Fibroblast of villous mesenchyme (primary cell): ENCODE measurements around the gene TRAF4. TPM values are rescaled to one million over a fixed set of nuclear protein-coding genes. Genes with fewer than 3 reads are reported as not detected.

ENCODE experiments used
- DNase-seq: peaks from one replicate; pipeline ENCODE4 v3.0.0-alpha.2; 2010; ENCODE audit warnings: low read depth
- H3K4me3 ChIP-seq: 2 replicates; pipeline ENCODE4 v1.5.1; 2011; ENCODE audit warnings: low read depth, mild to moderate bottlenecking, low read length
- CTCF ChIP-seq: IDR thresholded peaks from 2 replicates; pipeline ENCODE4 v1.5.1; 2012; ENCODE audit warnings: low read depth, mild to moderate bottlenecking, low read length; ENCODE audit not compliant: insufficient read depth
- total RNA-seq: library from RNA; depleted of rRNA; stranded (reverse); fragments of >200 nt; gene quantifications from 2 replicates; pipeline ENCODE4 v1.2.3, GENCODE V29; 2012

The TRAF4 gene
- total RNA-seq, 1 donor: 64.8 TPM

GRCh38 chr17:28741358-28742349 is 2.2 kb upstream of the TRAF4 start:
- H3K4me3 ChIP-seq: no peak overlapping the region
- no peak for DNase-seq
- no peak for TF ChIP-seq CTCF

GRCh38 chr17:28744104-28744971 is 527 bp downstream of the TRAF4 start:
- peak overlapping the region; percentile 92 for H3K4me3 ChIP-seq
- TF ChIP-seq CTCF: no peak
- peak; percentile 66 for DNase-seq

- TF ChIP-seq CTCF: no peak
- peak overlapping the region; percentile 92 for H3K4me3 ChIP-seq
- peak; percentile 62 for DNase-seq
Observed at GRCh38 chr17:28744972-28745785, 1.4 kb downstream of the TRAF4 start.

GRCh38 chr17:28745786-28746411 is 2.1 kb downstream of the TRAF4 start:
- no peak for DNase-seq
- H3K4me3 ChIP-seq: peak overlapping the region; percentile 92
- TF ChIP-seq CTCF: no peak

- DNase-seq: peak; percentile 20
- H3K4me3 ChIP-seq: peak overlapping the region; percentile 92
- TF ChIP-seq CTCF: no peak
Observed at GRCh38 chr17:28746611-28747050, 2.8 kb downstream of the TRAF4 start.
